Muscle layer of duodenum (tissue), 2 donors: ENCODE measurements around the gene ELP5.

Experiments
- H3K27ac ChIP-seq: one replicate; pipeline ENCODE4 v1.7.0; 2013; ENCODE audit warnings: mild to moderate bottlenecking, low read length
- H3K27me3 ChIP-seq: one replicate; pipeline ENCODE4 v1.7.0; 2013; ENCODE audit warnings: low read depth, mild to moderate bottlenecking, control low read depth, low read length
- H3K36me3 ChIP-seq, 2 donors: one replicate each; pipeline ENCODE4 v1.7.0; 2013; ENCODE audit warnings: low read length in 2 of 2, control low read depth in 1 of 2, mild to moderate bottlenecking in 1 of 2; ENCODE audit not compliant: insufficient read depth in 2 of 2, control insufficient read depth in 1 of 2
- H3K4me1 ChIP-seq, 2 donors: one replicate each; pipeline ENCODE4 v1.7.0; 2013; ENCODE audit warnings: low read length in 2 of 2, mild to moderate bottlenecking in 2 of 2, control low read depth in 1 of 2, moderate library complexity in 1 of 2; ENCODE audit not compliant: insufficient read depth in 2 of 2, control insufficient read depth in 1 of 2
- H3K4me3 ChIP-seq, 2 donors: one replicate each; pipeline ENCODE4 v1.7.0; 2013; ENCODE audit warnings: low read length in 2 of 2, low read depth in 1 of 2, mild to moderate bottlenecking in 1 of 2
- H3K9me3 ChIP-seq, 2 donors: one replicate each; pipeline ENCODE4 v1.7.0; 2013; ENCODE audit warnings: low read length in 2 of 2, control low read depth in 1 of 2, mild to moderate bottlenecking in 1 of 2; ENCODE audit not compliant: control insufficient read depth in 1 of 2
- donor health status: healthy.

The ELP5 gene

GRCh38 chr17:7261379-7262191 is 9.6 kb downstream of the ELP5 start:
- H3K27me3 ChIP-seq = peaks cover 28% of the 10 kb centered on the region
- H3K27ac ChIP-seq = peak overlapping the region; percentile 54
- peaks cover 20 to 29% of the 10 kb centered on the region in 2 donors for H3K36me3 ChIP-seq
- peak overlapping the region; percentile 42 to 60 for H3K4me3 ChIP-seq
- peaks cover 0 to 32% of the 10 kb centered on the region in 2 donors for H3K4me1 ChIP-seq
- H3K9me3 ChIP-seq = no peaks in the 10 kb centered on the region

- peaks cover 0 to 32% of the 10 kb centered on the region in 2 donors for H3K4me1 ChIP-seq
- peaks cover 14 to 22% of the 10 kb centered on the region in 2 donors for H3K36me3 ChIP-seq
- H3K4me3 ChIP-seq = peak within 1 kb of the TSS; percentile 56 to 60
- H3K9me3 ChIP-seq = no peaks in the 10 kb centered on the region
- peaks cover 28% of the 10 kb centered on the region for H3K27me3 ChIP-seq
- peak within 1 kb of the TSS; percentile 88 for H3K27ac ChIP-seq
Observed at GRCh38 chr17:7262192-7262934, 10.3 kb downstream of the ELP5 start, which contains the start of gene CLDN7. CLDN7 (minus strand) TSS chr17:7262478; CDS start chr17:7262043, 435 bp downstream.

DNA sequence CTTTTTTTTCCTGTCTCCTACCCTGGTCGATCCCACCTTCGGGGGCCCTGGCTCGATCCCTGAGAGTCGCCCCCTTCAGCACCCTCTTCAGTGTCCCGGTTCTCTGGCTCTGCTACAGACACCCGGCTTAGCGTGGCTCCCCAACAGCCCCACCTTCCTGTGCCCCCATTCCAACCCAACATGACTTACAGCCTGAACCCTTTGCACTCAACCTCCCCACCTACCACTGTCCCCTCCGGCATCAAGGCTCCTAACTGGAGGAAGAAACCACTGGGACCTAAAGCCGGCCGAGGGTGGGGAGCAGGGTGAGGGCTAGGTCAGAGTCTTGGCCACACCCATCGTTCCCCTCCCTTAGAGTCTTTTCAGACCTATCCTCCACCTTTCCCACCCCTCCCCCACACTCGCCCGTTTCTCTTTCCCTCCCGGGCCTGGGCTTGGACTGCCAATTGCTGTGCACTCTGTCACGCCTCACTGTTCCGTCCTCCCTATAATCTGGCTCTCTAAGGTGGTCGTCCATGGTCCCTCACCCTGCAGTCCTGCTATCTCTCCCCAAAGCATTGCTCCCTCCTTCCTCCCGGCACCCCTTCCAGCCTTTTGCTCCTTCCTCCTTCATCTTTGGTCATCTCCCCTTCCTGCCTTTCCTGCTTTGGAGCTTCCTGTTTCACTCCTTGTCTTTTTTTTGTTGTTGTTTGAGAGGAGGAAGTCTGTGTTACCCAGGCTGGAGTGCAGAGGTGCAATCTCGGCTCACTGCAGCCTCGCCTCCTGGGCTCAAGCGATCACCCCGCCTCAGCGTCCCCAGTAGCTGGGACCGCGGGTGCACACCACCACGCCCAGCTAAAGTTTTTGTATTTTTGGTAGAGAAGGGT is 11.2 kb downstream of the ELP5 start:
- Histone ChIP-seq H3K27me3 (peaks cover 28% of the 10 kb centered on the region), H3K9me3 (no peaks in the 10 kb centered on the region), H3K27ac (peak overlapping the region; percentile 88), H3K4me3 (peak overlapping the region; percentile 35 to 56), H3K36me3 (peaks cover 14% of the 10 kb centered on the region in 2 donors), H3K4me1 (peaks cover 0 to 32% of the 10 kb centered on the region in 2 donors)

GRCh38 chr17:7263801-7264078 is 11.7 kb downstream of the ELP5 start:
- Histone ChIP-seq H3K9me3 (no peaks in the 10 kb centered on the region), H3K4me1 (peaks cover 0 to 32% of the 10 kb centered on the region in 2 donors), H3K4me3 (no peak overlapping the region), H3K27me3 (peaks cover 28% of the 10 kb centered on the region), H3K27ac (peak overlapping the region; percentile 88), H3K36me3 (peaks cover 9% of the 10 kb centered on the region in 2 donors)

DNA sequence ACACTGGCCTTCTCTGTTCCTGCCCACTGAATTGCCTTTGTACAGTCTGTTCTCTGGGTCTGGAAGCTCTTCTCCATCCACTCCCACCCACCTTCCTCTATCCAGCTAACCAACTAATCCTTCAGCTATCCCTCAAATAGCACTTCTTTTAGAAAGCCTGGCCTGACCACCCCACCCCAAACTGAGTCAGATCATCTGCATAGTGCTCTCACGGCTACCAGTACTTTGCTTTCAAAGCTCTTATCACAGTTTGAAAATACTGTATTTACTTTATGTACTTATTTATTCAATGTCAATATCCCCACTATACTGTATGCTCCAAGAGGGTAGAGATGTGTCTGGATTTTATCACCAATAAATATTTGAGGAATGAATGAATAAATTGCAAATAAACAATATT is 14.8 kb downstream of the ELP5 start:
- H3K4me1 ChIP-seq = peaks cover 0 to 19% of the 10 kb centered on the region in 2 donors
- no peaks in the 10 kb centered on the region for H3K36me3 ChIP-seq
- peaks cover 22% of the 10 kb centered on the region for H3K27me3 ChIP-seq

DNA sequence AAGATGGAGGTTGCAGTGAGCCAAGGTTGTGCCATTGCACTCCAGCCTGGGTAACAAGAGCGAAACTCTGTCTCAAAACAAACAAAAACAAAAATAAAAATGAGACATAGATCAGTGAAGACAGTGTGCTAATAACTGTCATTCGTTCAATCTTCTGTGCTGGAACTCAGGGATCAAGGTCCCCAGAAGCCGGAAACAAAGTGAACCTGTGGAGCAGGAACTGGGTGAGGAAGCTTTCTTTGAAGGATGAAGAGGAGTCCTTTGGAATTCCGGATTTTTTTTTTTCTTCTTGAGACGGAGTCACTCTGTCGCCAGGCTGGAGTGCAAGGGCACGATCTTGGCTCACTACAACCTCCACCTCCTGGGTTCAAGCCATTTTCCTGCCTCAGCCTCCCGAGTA is 27.4 kb downstream of the ELP5 start:
- H3K4me1 ChIP-seq = peaks cover 0 to 31% of the 10 kb centered on the region in 2 donors
- peaks cover 3 to 7% of the 10 kb centered on the region in 2 donors for H3K36me3 ChIP-seq
- H3K9me3 ChIP-seq = no peaks in the 10 kb centered on the region
- no peak overlapping the region for H3K27ac ChIP-seq
- H3K27me3 ChIP-seq = no peaks in the 10 kb centered on the region
- no peak overlapping the region for H3K4me3 ChIP-seq

More for the DNA sequence above, 14.8 kb downstream of the ELP5 start:
- Histone ChIP-seq H3K9me3 (no peaks in the 10 kb centered on the region), H3K4me3 (no peak overlapping the region), H3K27ac (no peak overlapping the region)

- Histone ChIP-seq H3K4me1 (peaks cover 0 to 41% of the 10 kb centered on the region in 2 donors), H3K36me3 (peaks cover 3 to 18% of the 10 kb centered on the region in 2 donors), H3K27ac (peak overlapping the region; percentile 86), H3K27me3 (no peaks in the 10 kb centered on the region), H3K9me3 (no peaks in the 10 kb centered on the region), H3K4me3 (peak overlapping the region; percentile 66 to 68)
Observed at GRCh38 chr17:7280519-7281073, 28.6 kb downstream of the ELP5 start.

DNA sequence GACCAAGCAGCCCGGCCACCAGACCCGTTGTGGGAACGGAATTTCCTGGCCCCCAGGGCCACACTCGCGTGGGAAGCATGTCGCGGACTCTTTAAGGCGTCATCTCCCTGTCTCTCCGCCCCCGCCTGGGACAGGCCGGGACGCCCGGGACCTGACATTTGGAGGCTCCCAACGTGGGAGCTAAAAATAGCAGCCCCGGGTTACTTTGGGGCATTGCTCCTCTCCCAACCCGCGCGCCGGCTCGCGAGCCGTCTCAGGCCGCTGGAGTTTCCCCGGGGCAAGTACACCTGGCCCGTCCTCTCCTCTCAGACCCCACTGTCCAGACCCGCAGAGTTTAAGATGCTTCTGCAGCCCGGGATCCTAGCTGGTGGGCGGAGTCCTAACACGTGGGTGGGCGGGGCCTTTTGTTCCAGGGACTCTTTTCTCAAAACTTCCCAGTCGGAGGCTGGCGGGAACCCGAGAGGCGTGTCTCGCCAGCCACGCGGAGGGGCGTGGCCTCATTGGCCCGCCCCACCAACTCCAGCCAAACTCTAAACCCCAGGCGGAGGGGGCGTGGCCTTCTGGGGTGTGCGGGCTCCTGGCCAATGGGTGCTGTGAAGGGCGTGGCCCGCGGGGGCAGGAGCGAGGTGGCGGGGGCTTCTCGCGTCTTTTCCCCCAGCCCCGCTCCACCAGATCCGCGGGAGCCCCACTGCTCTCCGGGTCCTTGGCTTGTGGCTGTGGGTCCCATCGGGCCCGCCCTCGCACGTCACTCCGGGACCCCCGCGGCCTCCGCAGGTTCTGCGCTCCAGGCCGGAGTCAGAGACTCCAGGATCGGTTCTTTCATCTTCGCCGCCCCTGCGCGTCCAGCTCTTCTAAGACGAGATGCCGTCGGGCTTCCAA is 29.3 kb downstream of the ELP5 start, which contains the start of gene SLC2A4:
TSS of gene SLC2A4 (plus strand) at position 645 of the 879 bp plus-strand sequence. CDS start at position 862, 217 bp downstream.
- Histone ChIP-seq H3K36me3 (peaks cover 3 to 21% of the 10 kb centered on the region in 2 donors), H3K4me3 (peak within 1 kb of the TSS; percentile 66 to 68), H3K27ac (peak within 1 kb of the TSS; percentile 86), H3K4me1 (peaks cover 0 to 41% of the 10 kb centered on the region in 2 donors), H3K9me3 (no peaks in the 10 kb centered on the region), H3K27me3 (no peaks in the 10 kb centered on the region)

GRCh38 chr17:7281953-7282751 is 30.1 kb downstream of the ELP5 start:
- Histone ChIP-seq H3K36me3 (peaks cover 3 to 25% of the 10 kb centered on the region in 2 donors), H3K4me3 (peak overlapping the region; percentile 53 to 68), H3K27ac (peak overlapping the region; percentile 67), H3K9me3 (no peaks in the 10 kb centered on the region), H3K4me1 (peaks cover 0 to 41% of the 10 kb centered on the region in 2 donors), H3K27me3 (no peaks in the 10 kb centered on the region)
